ENCODE measurements around the gene COL4A4.

- TF ChIP-seq POLR2A (IDR thresholded peaks at IDR 0.05; ENCODE audit: low read depth, low read length) (no peak), POLR2AphosphoS5 (IDR thresholded peaks at IDR 0.05; ENCODE audit: low read depth, low read length) (no peak), TAF1 (IDR thresholded peaks at IDR 0.05; ENCODE audit: low read depth, low read length) (no peak)
Measured at GRCh38 chr2:227188292-227188691, 24.3 kb upstream of the COL4A4 start.
